ENCODE results near the gene MORN4.
"Not testable (repeated sequence)": the region's sequence is repeated elsewhere in the genome, so short reads cannot be mapped to it uniquely, and the experiment has no call there.

MORN4 gene

GRCh38 chr10:97632949-97633884 lies at the start of gene MORN4:
MORN4 (minus strand) TSS chr10:97633500; CDS start chr10:97619653, 13,847 bp downstream.
- DNase-seq (ENCODE audit: low read depth), result peak; percentile 62

- no peak for DNase-seq (ENCODE audit: low read depth)
Measured at GRCh38 chr10:97682042-97682441, 48.7 kb upstream of the MORN4 start.

GRCh38 chr10:97679594-97679993 lies 46.3 kb upstream of the MORN4 start:
- DNase-seq (ENCODE audit: low read depth), result no peak

GRCh38 chr10:97676770-97677581 lies 43.7 kb upstream of the MORN4 start:
- no peak for DNase-seq (ENCODE audit: low read depth)

- DNase-seq (ENCODE audit: low read depth), result no peak
Measured at GRCh38 chr10:97675222-97675621, 41.9 kb upstream of the MORN4 start.

- DNase-seq (ENCODE audit: low read depth), result peak; percentile 68
Measured at GRCh38 chr10:97673736-97674525, 40.6 kb upstream of the MORN4 start.

- DNase-seq (ENCODE audit: low read depth), result no peak
Measured at GRCh38 chr10:97669571-97669970, 36.3 kb upstream of the MORN4 start.

- no peak for DNase-seq (ENCODE audit: low read depth)
Measured at GRCh38 chr10:97667463-97667862, 34.2 kb upstream of the MORN4 start.

- DNase-seq (ENCODE audit: low read depth), result no peak
Measured at GRCh38 chr10:97666992-97667391, 33.7 kb upstream of the MORN4 start.

- no peak for DNase-seq (ENCODE audit: low read depth)
Measured at GRCh38 chr10:97664282-97664850, 31.1 kb upstream of the MORN4 start.

GRCh38 chr10:97659589-97659988 lies 26.3 kb upstream of the MORN4 start:
- no peak for DNase-seq (ENCODE audit: low read depth)

GRCh38 chr10:97656777-97657176 lies 23.5 kb upstream of the MORN4 start:
- DNase-seq (ENCODE audit: low read depth), result no peak

- DNase-seq (ENCODE audit: low read depth), result no peak
Measured at GRCh38 chr10:97651773-97652172, 18.5 kb upstream of the MORN4 start.

GRCh38 chr10:97650726-97651125 lies 17.4 kb upstream of the MORN4 start:
- DNase-seq (ENCODE audit: low read depth), result no peak

GRCh38 chr10:97649405-97649750 lies 16.1 kb upstream of the MORN4 start:
- DNase-seq (ENCODE audit: low read depth), result not testable (repeated sequence)

- DNase-seq (ENCODE audit: low read depth), result peak; percentile 92
Measured at GRCh38 chr10:97648562-97649404, 15.5 kb upstream of the MORN4 start.

GRCh38 chr10:97647556-97647955 lies 14.3 kb upstream of the MORN4 start:
- DNase-seq (ENCODE audit: low read depth), result peak; percentile 66

- DNase-seq (ENCODE audit: low read depth), result no peak
Measured at GRCh38 chr10:97644936-97645335, 11.6 kb upstream of the MORN4 start.

- no peak for DNase-seq (ENCODE audit: low read depth)
Measured at GRCh38 chr10:97643441-97643985, 10.2 kb upstream of the MORN4 start.

- not testable (repeated sequence) for DNase-seq (ENCODE audit: low read depth)
Measured at GRCh38 chr10:97642471-97643159, 9.3 kb upstream of the MORN4 start.

Measured in HS-5 (cell line).